Measurements from ENCODE around the gene CIT.

DNA sequence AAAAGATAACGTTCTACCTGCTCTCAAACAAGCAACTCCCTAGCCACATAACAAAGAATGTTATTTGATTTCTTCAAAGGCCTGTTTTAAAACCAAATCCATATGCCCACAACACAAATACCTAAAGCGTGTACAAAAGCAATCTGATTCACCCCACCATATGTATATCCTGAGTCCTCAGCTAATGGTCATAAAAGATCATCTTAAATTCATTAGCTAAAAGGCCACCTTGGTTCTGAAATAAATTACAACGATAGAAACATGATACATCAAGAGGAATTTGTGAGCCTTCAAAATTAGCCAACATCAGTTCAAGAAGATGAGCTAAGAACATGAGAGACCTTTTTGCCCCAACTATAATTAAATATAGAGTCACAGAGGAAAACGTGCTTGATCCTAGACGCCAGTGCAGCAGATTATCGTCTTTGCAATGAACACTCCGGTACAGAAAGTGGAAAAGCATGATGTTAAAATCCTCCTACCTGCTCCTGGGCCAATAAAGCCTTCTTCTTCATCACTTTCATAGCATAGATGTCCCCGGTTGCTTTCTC, 20.0 kb downstream of the CIT start:
- TF ChIP-seq, protein P1, sequence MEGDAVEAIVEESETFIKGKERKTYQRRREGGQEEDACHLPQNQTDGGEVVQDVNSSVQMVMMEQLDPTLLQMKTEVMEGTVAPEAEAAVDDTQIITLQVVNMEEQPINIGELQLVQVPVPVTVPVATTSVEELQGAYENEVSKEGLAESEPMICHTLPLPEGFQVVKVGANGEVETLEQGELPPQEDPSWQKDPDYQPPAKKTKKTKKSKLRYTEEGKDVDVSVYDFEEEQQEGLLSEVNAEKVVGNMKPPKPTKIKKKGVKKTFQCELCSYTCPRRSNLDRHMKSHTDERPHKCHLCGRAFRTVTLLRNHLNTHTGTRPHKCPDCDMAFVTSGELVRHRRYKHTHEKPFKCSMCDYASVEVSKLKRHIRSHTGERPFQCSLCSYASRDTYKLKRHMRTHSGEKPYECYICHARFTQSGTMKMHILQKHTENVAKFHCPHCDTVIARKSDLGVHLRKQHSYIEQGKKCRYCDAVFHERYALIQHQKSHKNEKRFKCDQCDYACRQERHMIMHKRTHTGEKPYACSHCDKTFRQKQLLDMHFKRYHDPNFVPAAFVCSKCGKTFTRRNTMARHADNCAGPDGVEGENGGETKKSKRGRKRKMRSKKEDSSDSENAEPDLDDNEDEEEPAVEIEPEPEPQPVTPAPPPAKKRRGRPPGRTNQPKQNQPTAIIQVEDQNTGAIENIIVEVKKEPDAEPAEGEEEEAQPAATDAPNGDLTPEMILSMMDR (IDR thresholded peaks at IDR 0.05), result no peak
- no peak for TF ChIP-seq POLR2A (IDR thresholded peaks at IDR 0.05)
- TF ChIP-seq EP300 (IDR thresholded peaks at IDR 0.05), result no peak

All from suprapubic skin (tissue), 3 donors.